Stimulated activated CD8-positive, alpha-beta memory T cell treated with anti-CD3 and anti-CD28 coated beads, Interleukin-2, amount 100 ng/mL, for 48 hours (primary cell): ENCODE measurements around the gene PRELID3B.

Experiments
- DNase-seq, 2 donors: peaks; one replicate each; pipeline ENCODE4 v3.0.0-alpha.2; 2020; ENCODE audit warnings: low read depth in 2 of 2

PRELID3B gene

DNA sequence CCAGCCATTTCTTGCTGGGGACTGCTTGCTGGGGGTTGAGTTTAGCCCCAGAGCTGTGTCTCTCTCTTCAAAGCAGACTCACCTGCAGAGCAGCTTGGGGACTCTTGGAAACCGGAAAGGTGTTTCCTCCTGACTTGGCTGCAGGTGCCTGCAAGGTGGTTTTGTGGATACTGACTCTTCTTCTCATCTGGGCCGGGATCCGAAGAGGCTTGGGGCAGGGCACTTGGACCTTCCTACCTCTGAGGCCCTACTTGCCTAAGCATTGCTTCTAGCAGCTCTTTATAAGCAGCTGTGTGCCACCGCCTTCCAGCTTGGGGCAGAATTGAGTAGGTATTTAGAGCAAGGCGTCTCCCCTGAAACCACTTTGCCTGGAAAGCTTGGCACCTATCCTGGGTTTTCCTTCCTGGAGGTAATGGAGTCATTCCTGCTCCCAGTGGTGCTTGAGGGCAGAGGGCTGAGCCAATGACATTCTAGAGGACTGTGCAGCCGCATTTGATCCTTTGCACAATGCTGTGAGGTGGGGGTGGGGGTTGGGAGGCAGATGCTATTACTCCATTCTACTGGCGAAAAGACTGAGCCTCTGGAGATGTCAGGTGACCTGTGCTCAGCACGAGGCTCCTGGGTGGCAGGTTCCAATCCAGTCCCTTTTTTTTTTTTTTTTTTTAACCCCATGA is 32.1 kb downstream of the PRELID3B start:
- DNase-seq = no peak

GRCh38 chr20:59008715-59009336 is 33.8 kb downstream of the PRELID3B start:
- no peak for DNase-seq

DNA sequence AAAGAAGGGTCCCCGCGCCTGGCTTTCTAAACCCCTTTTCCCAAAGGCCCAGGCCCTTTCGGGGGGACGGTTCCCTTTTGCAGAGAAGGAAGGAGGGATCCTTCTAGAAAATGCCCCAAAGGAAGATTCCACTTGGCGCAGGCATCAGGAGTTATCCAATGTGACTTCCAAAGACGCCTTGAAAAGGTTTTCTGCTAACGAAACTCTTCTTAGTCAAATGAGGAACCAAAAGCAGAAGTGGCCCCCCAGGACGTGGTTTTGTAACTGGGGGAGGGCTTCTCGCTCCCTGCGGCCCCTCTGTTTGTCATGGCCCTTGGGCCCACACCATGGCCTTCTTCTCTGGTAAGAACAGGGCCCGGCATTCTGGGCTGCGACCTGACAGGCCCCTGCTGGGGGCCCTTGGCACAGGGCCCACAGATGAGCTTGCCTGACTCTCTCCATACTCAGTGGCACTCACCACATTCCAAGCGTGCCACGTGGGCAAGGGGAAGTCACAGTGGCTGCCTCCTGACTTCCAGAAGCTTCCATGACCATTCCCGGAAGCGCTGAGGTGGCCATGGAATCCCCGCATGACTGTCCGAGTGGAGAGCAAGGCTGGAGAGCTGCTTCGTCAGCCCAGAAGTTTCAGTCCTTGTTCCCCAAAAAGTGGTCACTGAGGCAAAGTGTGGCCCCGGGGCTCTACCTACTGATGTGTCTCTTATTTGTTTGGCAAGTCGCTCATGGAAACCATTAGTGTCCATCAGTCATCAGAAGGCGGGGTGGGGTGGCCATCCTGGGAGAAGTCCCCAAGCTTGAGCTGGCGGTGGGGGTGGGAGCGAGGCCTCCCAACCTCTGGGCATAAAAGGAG is 34.7 kb downstream of the PRELID3B start:
- DNase-seq = no peak

GRCh38 chr20:59006864-59007664 is 35.5 kb downstream of the PRELID3B start, which contains the start of gene CTSZ:
Gene CTSZ (minus strand): TSS chr20:59007254. CDS start chr20:59007128, 126 bp downstream.
- peak; percentile 34 to 40 for DNase-seq

- DNase-seq = no peak
These were observed 36.3 kb downstream of the PRELID3B start for GRCh38 chr20:59006167-59006863.

GRCh38 chr20:59005523-59006166 is 36.9 kb downstream of the PRELID3B start:
- DNase-seq = no peak

DNA sequence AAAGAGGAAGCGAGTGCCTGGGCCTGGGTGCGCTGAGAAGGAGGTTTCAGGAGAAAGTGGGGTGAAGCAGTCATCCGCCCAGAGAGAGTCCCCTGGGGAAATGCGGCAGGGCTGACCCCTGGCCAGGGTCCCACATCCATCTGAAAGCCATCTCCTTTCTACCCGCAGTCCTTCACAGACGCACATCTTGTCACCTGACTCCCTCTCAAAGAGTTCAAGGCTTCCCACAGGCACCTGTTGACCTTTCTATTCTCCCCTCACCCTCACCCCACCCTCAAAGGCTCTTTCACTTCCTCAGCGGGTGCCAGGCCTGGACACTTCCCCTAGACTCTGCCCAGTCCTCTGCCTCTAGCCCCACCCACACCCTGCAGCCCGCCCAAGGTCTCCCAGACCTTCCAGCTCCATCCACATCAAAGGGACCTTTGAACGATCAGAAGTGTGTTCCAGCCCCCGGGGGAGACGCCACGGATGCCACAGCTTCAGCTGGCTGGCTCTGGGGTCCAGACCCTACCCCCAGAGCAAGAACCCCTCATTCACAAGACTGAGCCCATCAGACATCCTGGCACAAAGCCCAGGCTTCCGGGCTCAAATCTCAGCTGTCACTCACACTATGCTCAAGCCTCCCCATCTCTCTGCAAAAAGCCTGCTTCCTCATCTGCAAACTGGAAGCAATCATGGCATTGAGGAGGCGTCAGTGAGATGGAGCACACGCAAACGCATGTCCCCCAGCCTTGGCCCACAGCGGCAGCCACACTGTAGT is 37.6 kb downstream of the PRELID3B start:
- no peak for DNase-seq

DNA sequence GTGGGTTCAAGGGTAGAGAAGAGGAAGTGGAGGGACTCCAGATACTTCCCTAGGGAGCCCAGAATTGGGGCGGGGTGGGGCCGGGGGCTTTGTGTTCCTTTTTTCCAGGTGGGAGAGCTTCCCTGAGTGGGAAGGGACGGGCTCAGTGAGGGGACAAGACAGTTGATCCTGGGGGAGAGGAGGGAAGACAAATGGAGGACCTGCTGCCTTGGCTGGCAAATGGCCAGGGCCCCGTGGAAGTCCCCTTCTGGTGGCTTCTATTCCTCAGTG is 38.2 kb downstream of the PRELID3B start:
- peak in 1 of 2 donors; percentile 37 for DNase-seq

DNA sequence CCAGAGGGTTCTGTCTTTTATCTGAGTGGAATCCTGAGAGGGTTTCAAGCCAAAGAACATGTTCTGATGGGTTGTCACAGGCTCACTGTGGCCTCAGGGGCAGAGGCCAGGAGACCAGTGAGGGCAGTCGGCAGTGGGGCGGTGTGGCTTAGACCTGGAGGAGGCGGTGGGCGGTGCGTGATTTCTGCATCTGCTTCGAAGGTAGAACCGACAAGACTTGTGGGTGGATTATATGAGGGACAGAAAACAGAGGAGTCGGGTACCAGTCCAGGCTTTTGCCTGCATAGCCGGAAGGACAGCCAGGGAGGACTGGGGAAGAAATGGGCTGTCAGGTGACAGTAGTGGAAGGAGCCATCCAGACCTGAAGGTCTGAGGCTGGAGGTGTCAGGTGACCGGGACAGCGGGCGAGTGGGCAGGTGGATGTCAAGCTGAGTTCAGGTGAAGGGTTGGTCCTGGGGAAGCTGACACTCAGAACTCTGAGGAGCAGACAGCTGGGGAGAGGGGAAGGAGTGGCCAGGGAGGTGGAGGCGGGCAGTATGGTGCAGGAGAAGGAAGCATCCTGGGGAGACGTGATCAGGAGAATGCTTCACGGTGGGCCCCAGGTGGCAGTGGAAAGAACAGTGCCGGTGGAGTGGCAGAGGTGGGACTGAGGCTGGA is 38.6 kb downstream of the PRELID3B start:
- no peak for DNase-seq

- DNase-seq = no peak
These were observed 39.6 kb downstream of the PRELID3B start for GRCh38 chr20:59002874-59003399.

- DNase-seq = no peak
These were observed 40.2 kb downstream of the PRELID3B start for GRCh38 chr20:59002388-59002787.

- no peak for DNase-seq
These were observed 41.0 kb downstream of the PRELID3B start for GRCh38 chr20:59001449-59002171.

- no peak for DNase-seq
These were observed 41.5 kb downstream of the PRELID3B start for GRCh38 chr20:59001068-59001448.

GRCh38 chr20:59000326-59000725 is 42.3 kb downstream of the PRELID3B start:
- no peak for DNase-seq

GRCh38 chr20:58998656-58999055 is 43.9 kb downstream of the PRELID3B start:
- no peak for DNase-seq

DNA sequence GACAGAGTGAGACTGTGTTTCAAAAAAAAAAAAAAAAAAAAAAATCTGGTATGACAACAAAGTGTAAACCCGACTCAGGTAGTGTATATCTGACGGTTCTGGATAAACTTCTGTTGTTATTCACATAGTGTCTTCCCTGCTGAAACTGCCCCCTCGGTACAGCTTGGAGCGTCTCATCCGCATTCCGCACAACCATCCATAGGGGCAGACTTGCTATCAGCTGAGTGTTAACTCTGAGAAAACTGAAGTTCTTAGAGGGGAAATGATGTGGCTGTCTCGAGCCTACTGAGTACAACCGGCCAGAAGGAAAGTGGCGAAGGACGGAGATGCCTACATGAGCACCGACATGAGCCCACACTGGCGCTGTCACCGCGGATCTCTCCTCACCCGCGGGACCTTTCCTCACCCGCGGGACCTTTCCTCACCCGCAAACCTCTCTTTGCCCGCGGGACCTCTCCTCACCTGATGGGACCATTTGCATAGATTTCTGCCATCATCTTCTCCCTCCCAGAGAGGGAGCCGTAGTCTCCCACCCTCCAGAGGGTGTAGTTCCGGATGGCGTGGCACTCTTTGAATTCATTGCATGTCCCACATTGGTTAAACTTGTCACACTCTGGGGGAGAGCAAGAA is 45.3 kb downstream of the PRELID3B start:
- no peak for DNase-seq

GRCh38 chr20:58996226-58996611 is 46.4 kb downstream of the PRELID3B start:
- DNase-seq = no peak
